B cell (primary cell): ENCODE measurements around the gene ITPR1. TPM values are rescaled to one million over a fixed set of nuclear protein-coding genes. Genes with fewer than 3 reads are reported as not detected.
A peak's percentile ranks its signal among the peaks of the same experiment; 100 is the strongest.

Source experiments
- ATAC-seq: fragments of 200-7000 bp; cut with Tn5 transposase; one replicate; pipeline ENCODE4 v1.10.0; 2021; ENCODE audit warnings: low read depth, mild to moderate bottlenecking, moderate number of reproducible peaks, moderate library complexity
- CTCF ChIA-PET: fragments of 350-600 bp; sonication (Branson Sonifier 250); formaldehyde crosslinking; loops from one replicate; lab custom pipeline; 2021; ENCODE audit warnings: antibody characterized with exemption, inconsistent platforms; lab: Charles Lee
- POLR2A ChIA-PET: fragments of 350-600 bp; sonication (Branson Sonifier 250); formaldehyde crosslinking; loops from one replicate; lab custom pipeline; 2021; ENCODE audit warnings: antibody characterized with exemption; lab: Charles Lee
- DNase-seq: peaks from one replicate; pipeline ENCODE4 v3.0.0; 2013
- H2AFZ ChIP-seq: 2 replicates; pipeline ENCODE4 v1.6.1; 2012; ENCODE audit warnings: mild to moderate bottlenecking, low read depth, low read length; ENCODE audit not compliant: insufficient read depth, poor library complexity, severe bottlenecking
- H3K27ac ChIP-seq, 2 donors: 1 replicate in 1 of 2; 2 replicates in 1 of 2; pipeline ENCODE4 v1.5.1; 2012 to 2013; ENCODE audit warnings: low read length in 2 of 2, mild to moderate bottlenecking in 2 of 2, moderate library complexity in 1 of 2
- H3K27me3 ChIP-seq, 4 experiments: fragments of 200-600 bp in 1 of 4; sonication (generic) in 1 of 4; replicated peaks in 1 of 4; 1 replicate in 2 of 4; 2 replicates in 2 of 4; pipeline versions ENCODE4 v1.6.1 to v1.7.0; 2013 to 2016; ENCODE audit warnings: low read length in 3 of 4, mild to moderate bottlenecking in 2 of 4, mixed read lengths in 1 of 4, moderate library complexity in 1 of 4; ENCODE audit not compliant: insufficient read depth in 4 of 4, control insufficient read depth in 3 of 4; ENCODE audit errors: control extremely low read depth in 1 of 4
- H3K36me3 ChIP-seq, 2 experiments: replicated peaks in 1 of 2; 1 replicate in 1 of 2; 2 replicates in 1 of 2; pipeline versions ENCODE4 v1.6.1 to v1.7.1; 2013; ENCODE audit warnings: low read length in 1 of 2; ENCODE audit not compliant: insufficient read depth in 2 of 2, control insufficient read depth in 1 of 2; ENCODE audit errors: control extremely low read depth in 1 of 2, extremely low read depth in 1 of 2
- H3K4me1 ChIP-seq, 2 donors: fragments of 200-600 bp in 1 of 2; sonication (generic) in 1 of 2; 1 replicate in 1 of 2; 2 replicates in 1 of 2; pipeline versions ENCODE4 v1.5.1 to v1.6.1; 2013 to 2017; ENCODE audit warnings: low read length in 2 of 2; ENCODE audit not compliant: control insufficient read depth in 2 of 2, insufficient read depth in 2 of 2
- H3K4me2 ChIP-seq: replicated peaks from 2 replicates; pipeline ENCODE3; 2012; ENCODE audit warnings: mild to moderate bottlenecking, low read depth, low read length; ENCODE audit not compliant: poor library complexity, severe bottlenecking
- H3K4me3 ChIP-seq, 5 experiments: fragments of 200-600 bp in 1 of 5; sonication (generic) in 1 of 5; 1 replicate in 3 of 5; 2 replicates in 2 of 5; pipeline versions ENCODE4 v1.5.1 to v1.7.0; 2011 to 2016; ENCODE audit warnings: low read length in 4 of 5, mild to moderate bottlenecking in 4 of 5, low read depth in 2 of 5, control low read depth in 1 of 5, moderate library complexity in 1 of 5; ENCODE audit not compliant: insufficient read depth in 1 of 5; ENCODE audit errors: control extremely low read depth in 1 of 5, extremely low read depth in 1 of 5
- H3K79me2 ChIP-seq: fragments of 200-600 bp; sonication (generic); one replicate; pipeline ENCODE4 v1.6.0; 2016; ENCODE audit warnings: low read length; ENCODE audit not compliant: control insufficient read depth, insufficient read depth
- H3K9ac ChIP-seq: fragments of 200-600 bp; sonication (generic); 2 replicates; pipeline ENCODE4 v1.6.1; 2017; ENCODE audit warnings: mild to moderate bottlenecking, low read length, moderate library complexity
- H3K9me3 ChIP-seq, 3 donors: one replicate each; pipeline versions ENCODE4 v1.6.1 to v1.7.1; 2013; ENCODE audit warnings: low read length in 2 of 3; ENCODE audit not compliant: control insufficient read depth in 2 of 3, insufficient read depth in 1 of 3; ENCODE audit errors: control extremely low read depth in 1 of 3
- H4K20me1 ChIP-seq: 2 replicates; pipeline ENCODE4 v1.6.0; 2012; ENCODE audit warnings: mild to moderate bottlenecking, low read length; ENCODE audit not compliant: insufficient read depth, control insufficient read depth, poor library complexity, severe bottlenecking
- H3K27ac Mint-ChIP-seq: one replicate; pipeline ENCODE4 v1.8.0; 2021; ENCODE audit warnings: mixed read lengths
- H3K27me3 Mint-ChIP-seq: one replicate; pipeline ENCODE4 v1.8.0; 2021; ENCODE audit warnings: mixed read lengths
- H3K4me1 Mint-ChIP-seq: one replicate; pipeline ENCODE4 v1.8.0; 2021; ENCODE audit warnings: mixed read lengths
- H3K4me3 Mint-ChIP-seq: one replicate; pipeline ENCODE4 v1.8.0; 2021; ENCODE audit warnings: mixed read lengths
- H3K9me3 Mint-ChIP-seq: one replicate; pipeline ENCODE4 v1.8.0; 2022; ENCODE audit warnings: mixed read lengths; ENCODE audit not compliant: insufficient read depth
- EZH2 ChIP-seq: IDR thresholded peaks from 2 replicates; pipeline ENCODE4 v1.6.1; 2012; ENCODE audit warnings: borderline replicate concordance, low read depth, mild to moderate bottlenecking, moderate library complexity, low read length; ENCODE audit not compliant: insufficient read depth, poor library complexity, severe bottlenecking
- WGBS: methylation state at CpG from one replicate; pipeline ENCODE4 v1.1.5; 2013; ENCODE audit warnings: missing lambda C conversion rate; ENCODE audit not compliant: insufficient coverage; 5-methylcytosine and 5-hydroxymethylcytosine counted together
- intact Hi-C: fragments of 100-400 bp; cut with micrococcal nuclease; formaldehyde crosslinking; loops from one replicate; pipeline ENCODE4 v1.10.0; 2022
- polyA plus RNA-seq: library from polyadenylated mRNA; depleted of rRNA; stranded (reverse); fragments of >200 nt; gene quantifications from 2 replicates; pipeline ENCODE4 v1.2.3, GENCODE V29; 2012
- total RNA-seq, 2 donors: library from RNA; stranded (reverse); fragments of 120-200 nt in 1 of 2; gene quantifications; 1 replicate in 1 of 2; 2 replicates in 1 of 2; pipeline versions ENCODE4 v1.2.3 to v1.2.4, GENCODE V29; 2013 to 2022
- TF ChIP-seq, protein P1 (sequence below): fragments of 200-600 bp; IDR thresholded peaks from one replicate; pipeline ENCODE4 v1.8.0; 2022; ENCODE audit warnings: antibody characterized with exemption, mild to moderate bottlenecking

Gene ITPR1
- total and polyA plus RNA-seq, 2 donors (not counting 1 experiment from before 2014, with no cell fraction given), result 64.0 to 332 TPM

DNA sequence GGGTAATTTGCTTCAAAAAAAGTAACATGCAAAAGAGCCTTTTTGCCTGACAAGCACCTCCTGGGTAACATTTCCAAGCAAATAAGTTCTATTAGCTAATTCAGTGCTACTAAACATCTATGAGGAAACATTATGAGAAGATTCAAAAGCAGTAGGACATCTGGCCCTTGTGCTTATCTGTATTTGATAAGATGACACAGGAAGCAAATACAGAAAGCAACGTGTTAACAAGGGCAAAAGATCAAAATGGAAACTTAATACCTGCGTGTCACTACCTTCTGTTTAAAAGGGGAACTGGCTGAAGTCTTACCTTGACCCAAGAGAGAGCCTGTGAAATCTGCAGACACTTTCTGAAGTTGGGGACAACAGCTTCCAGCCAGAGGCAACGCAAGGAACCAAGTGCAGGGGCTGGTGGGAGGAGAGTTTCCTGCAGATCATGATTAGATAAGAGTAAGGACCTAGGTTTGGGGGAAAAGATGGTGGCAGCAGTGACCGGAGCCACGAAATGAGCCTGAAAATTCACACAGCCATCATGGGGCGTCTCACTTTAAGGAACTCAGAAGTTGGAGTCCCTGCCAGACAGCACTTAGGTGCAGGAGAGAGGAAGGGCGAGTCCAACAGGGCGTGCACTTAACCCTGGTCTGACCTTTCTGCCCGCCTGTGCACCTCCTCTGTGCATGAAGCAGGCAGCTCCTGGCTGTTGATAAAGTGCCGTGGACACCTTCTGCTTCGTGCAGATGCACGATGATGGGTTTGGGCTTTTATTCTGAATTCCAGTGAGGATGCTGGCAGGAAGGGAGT lies 332.5 kb downstream of the ITPR1 start:
- H3K36me3 ChIP-seq, result peaks cover 5 to 66% of the 10 kb centered on the region in 2 experiments
- no peaks in the 10 kb centered on the region for H3K79me2 ChIP-seq
- ChIA-PET CTCF (interaction anchor here (0.7 to 4.0 kb wide), 5 partner anchors 14 to 231 kb away, joined by 3 to 17 read pairs (median 3); no protein-coding TSS in a partner anchor), POLR2A (no interaction called here)
- no peak overlapping the region for H3K27ac ChIP-seq
- no peaks in the 10 kb centered on the region for H3K9me3 Mint-ChIP-seq
- peak overlapping the region; percentile 42 for H3K4me3 Mint-ChIP-seq
- H3K27ac Mint-ChIP-seq, result no peak overlapping the region
- no peaks in the 10 kb centered on the region for H3K27me3 Mint-ChIP-seq
- no peak overlapping the region for H3K4me3 ChIP-seq
- ATAC-seq (peak; percentile 39), DNase-seq (no peak)
- H4K20me1 ChIP-seq, result peaks cover 90% of the 10 kb centered on the region
- no peak overlapping the region for H2AFZ ChIP-seq
- intact Hi-C loops, result loop anchor here (5.0 to 10.0 kb wide), 2 partner anchors 111 to 232 kb away; no protein-coding TSS in a partner anchor
- TF ChIP-seq, protein P1, sequence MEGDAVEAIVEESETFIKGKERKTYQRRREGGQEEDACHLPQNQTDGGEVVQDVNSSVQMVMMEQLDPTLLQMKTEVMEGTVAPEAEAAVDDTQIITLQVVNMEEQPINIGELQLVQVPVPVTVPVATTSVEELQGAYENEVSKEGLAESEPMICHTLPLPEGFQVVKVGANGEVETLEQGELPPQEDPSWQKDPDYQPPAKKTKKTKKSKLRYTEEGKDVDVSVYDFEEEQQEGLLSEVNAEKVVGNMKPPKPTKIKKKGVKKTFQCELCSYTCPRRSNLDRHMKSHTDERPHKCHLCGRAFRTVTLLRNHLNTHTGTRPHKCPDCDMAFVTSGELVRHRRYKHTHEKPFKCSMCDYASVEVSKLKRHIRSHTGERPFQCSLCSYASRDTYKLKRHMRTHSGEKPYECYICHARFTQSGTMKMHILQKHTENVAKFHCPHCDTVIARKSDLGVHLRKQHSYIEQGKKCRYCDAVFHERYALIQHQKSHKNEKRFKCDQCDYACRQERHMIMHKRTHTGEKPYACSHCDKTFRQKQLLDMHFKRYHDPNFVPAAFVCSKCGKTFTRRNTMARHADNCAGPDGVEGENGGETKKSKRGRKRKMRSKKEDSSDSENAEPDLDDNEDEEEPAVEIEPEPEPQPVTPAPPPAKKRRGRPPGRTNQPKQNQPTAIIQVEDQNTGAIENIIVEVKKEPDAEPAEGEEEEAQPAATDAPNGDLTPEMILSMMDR, result no peak
- no peak for TF ChIP-seq EZH2
- 51% methylated on average over 12 of the region's 12 CpGs for WGBS
- H3K4me1 ChIP-seq, result peaks cover 43 to 50% of the 10 kb centered on the region in 2 donors
- no peaks in the 10 kb centered on the region for H3K27me3 ChIP-seq
- H3K4me1 Mint-ChIP-seq, result peaks cover 56% of the 10 kb centered on the region
- H3K9ac ChIP-seq, result no peak overlapping the region
- no peaks in the 10 kb centered on the region for H3K9me3 ChIP-seq
- peak overlapping the region; percentile 1 for H3K4me2 ChIP-seq
